GM12891 (cell line): Measurements from ENCODE around the gene SNRPD1.

ENCODE experiments used
- POLR2A ChIP-seq: IDR thresholded peaks from 2 replicates; pipeline ENCODE4 v1.6.1; 2011; ENCODE audit warnings: low read depth, low read length, control low read depth
- POLR2AphosphoS5 ChIP-seq: IDR thresholded peaks from 2 replicates; pipeline ENCODE4 v1.6.1; 2011; ENCODE audit warnings: low read depth, low read length, control low read depth
- TAF1 ChIP-seq: IDR thresholded peaks from 2 replicates; pipeline ENCODE4 v1.6.1; 2011; ENCODE audit warnings: low read depth, low read length, control low read depth

GRCh38 chr18:21638822-21639221 is 26.7 kb downstream of the SNRPD1 start:
- TF ChIP-seq POLR2A (no peak), TAF1 (no peak), POLR2AphosphoS5 (no peak)
